ENCODE measurements around the gene BCL6.

DNA sequence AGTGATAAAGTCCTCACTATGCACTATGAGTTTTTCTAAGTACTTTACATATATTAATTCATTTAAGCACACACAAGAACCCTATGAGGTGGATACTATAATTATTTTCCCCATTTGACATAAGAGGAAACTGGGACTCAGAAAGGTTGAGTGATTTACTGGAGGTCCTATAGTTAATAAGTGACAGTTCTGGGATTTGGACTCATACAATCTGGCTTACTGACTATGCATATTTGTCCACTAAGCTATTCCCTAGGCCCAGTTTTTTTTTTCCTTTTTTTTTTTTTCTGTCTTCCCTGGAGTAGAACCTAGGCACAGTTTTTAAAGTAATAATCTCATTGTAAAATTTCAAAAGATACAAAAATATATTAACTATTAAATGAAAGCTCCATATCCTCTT, 36.6 kb downstream of the BCL6 start:
- TF ChIP-seq, protein P1, sequence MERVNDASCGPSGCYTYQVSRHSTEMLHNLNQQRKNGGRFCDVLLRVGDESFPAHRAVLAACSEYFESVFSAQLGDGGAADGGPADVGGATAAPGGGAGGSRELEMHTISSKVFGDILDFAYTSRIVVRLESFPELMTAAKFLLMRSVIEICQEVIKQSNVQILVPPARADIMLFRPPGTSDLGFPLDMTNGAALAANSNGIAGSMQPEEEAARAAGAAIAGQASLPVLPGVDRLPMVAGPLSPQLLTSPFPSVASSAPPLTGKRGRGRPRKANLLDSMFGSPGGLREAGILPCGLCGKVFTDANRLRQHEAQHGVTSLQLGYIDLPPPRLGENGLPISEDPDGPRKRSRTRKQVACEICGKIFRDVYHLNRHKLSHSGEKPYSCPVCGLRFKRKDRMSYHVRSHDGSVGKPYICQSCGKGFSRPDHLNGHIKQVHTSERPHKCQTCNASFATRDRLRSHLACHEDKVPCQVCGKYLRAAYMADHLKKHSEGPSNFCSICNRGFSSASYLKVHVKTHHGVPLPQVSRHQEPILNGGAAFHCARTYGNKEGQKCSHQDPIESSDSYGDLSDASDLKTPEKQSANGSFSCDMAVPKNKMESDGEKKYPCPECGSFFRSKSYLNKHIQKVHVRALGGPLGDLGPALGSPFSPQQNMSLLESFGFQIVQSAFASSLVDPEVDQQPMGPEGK (CRISPR knock-in tag; IDR thresholded peaks at IDR 0.05; ENCODE audit: borderline replicate concordance) = no peak
- no peak for TF ChIP-seq ZFP30 (CRISPR knock-in tag; IDR thresholded peaks at IDR 0.05)
- TF ChIP-seq, protein P2, sequence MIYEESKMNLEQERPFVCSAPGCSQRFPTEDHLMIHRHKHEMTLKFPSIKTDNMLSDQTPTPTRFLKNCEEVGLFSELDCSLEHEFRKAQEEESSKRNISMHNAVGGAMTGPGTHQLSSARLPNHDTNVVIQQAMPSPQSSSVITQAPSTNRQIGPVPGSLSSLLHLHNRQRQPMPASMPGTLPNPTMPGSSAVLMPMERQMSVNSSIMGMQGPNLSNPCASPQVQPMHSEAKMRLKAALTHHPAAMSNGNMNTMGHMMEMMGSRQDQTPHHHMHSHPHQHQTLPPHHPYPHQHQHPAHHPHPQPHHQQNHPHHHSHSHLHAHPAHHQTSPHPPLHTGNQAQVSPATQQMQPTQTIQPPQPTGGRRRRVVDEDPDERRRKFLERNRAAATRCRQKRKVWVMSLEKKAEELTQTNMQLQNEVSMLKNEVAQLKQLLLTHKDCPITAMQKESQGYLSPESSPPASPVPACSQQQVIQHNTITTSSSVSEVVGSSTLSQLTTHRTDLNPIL (CRISPR knock-in tag; IDR thresholded peaks at IDR 0.05; ENCODE audit: low read depth) = no peak
- TF ChIP-seq GLIS3 (CRISPR knock-in tag; IDR thresholded peaks at IDR 0.05) = no peak
- TF ChIP-seq OSR1 (CRISPR knock-in tag; IDR thresholded peaks at IDR 0.05) = no peak
- no peak for TF ChIP-seq ESRRG (CRISPR knock-in tag; IDR thresholded peaks at IDR 0.05)
- TF ChIP-seq BACH2 (CRISPR knock-in tag; IDR thresholded peaks at IDR 0.05; ENCODE audit: borderline replicate concordance) = no peak
- TF ChIP-seq ZC3H10 (CRISPR knock-in tag; IDR thresholded peaks at IDR 0.05) = no peak
- TF ChIP-seq, protein P3, sequence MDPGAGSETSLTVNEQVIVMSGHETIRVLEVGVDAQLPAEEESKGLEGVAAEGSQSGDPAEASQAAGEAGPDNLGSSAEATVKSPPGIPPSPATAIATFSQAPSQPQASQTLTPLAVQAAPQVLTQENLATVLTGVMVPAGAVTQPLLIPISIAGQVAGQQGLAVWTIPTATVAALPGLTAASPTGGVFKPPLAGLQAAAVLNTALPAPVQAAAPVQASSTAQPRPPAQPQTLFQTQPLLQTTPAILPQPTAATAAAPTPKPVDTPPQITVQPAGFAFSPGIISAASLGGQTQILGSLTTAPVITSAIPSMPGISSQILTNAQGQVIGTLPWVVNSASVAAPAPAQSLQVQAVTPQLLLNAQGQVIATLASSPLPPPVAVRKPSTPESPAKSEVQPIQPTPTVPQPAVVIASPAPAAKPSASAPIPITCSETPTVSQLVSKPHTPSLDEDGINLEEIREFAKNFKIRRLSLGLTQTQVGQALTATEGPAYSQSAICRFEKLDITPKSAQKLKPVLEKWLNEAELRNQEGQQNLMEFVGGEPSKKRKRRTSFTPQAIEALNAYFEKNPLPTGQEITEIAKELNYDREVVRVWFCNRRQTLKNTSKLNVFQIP (CRISPR knock-in tag; IDR thresholded peaks at IDR 0.05; ENCODE audit: borderline replicate concordance, low read depth) = no peak
- TF ChIP-seq, protein P4, sequence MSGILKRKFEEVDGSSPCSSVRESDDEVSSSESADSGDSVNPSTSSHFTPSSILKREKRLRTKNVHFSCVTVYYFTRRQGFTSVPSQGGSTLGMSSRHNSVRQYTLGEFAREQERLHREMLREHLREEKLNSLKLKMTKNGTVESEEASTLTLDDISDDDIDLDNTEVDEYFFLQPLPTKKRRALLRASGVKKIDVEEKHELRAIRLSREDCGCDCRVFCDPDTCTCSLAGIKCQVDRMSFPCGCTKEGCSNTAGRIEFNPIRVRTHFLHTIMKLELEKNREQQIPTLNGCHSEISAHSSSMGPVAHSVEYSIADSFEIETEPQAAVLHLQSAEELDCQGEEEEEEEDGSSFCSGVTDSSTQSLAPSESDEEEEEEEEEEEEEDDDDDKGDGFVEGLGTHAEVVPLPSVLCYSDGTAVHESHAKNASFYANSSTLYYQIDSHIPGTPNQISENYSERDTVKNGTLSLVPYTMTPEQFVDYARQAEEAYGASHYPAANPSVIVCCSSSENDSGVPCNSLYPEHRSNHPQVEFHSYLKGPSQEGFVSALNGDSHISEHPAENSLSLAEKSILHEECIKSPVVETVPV (CRISPR knock-in tag; IDR thresholded peaks at IDR 0.05) = no peak
- no peak for TF ChIP-seq TCF4 (CRISPR knock-in tag; IDR thresholded peaks at IDR 0.05; ENCODE audit: borderline replicate concordance)
- no peak for TF ChIP-seq ARNTL (CRISPR knock-in tag; IDR thresholded peaks at IDR 0.05; ENCODE audit: borderline replicate concordance, low read depth)
